ENCODE results near the gene PRRC2C.
"Not testable (repeated sequence)": the region's sequence is repeated elsewhere in the genome, so short reads cannot be mapped to it uniquely, and the experiment has no call there.

Gene PRRC2C

DNA sequence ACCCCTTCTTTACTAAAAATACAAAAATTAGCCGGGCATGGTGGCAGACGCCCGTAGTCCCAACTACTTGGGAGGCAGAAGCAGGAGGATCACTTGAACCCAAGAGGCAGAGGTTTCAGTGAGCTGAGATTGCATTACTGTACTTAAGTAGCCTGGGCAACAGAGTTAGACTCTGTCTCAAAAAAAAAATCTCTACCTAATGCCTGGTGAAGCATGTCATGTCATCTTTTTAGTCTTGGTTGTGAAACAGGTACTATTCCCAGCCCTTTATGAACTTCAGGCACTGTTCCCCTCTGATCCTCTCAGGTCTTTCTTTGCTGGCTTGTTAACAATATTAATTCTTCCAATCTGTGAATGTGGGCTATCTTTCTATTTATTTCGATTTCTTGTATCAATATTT is 22.1 kb downstream of the PRRC2C start:
- in situ Hi-C loops (cut with HindIII; ENCODE audit: low pct_unique_long_range_greater_than_20kb, low sequenced_read_pairs): no loop called here
- DNase-seq (ENCODE audit: low read depth in 1 of 2, low spot score in 1 of 2): no peak
- TF ChIP-seq JUND (IDR thresholded peaks at IDR 0.05; ENCODE audit: low read depth): no peak

DNA sequence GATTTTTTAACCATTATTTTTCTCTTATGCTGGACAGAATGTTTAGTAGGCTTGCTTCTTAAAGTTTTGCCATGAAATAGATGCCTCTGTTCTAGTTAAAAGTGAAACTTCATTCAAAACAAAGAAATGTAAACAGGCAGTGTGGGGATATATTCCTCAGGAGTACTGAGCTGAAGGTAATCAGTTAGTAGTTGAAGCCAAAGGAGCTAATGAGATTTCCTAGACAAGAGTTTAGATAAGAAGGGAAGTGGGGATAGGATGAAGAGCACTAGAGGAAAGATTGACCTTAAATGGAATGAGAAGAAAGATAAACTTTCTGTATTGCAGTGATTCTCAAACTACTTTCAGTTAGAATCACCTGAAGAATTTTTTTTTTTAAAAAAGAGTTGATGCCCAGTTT is 23.9 kb downstream of the PRRC2C start:
- no peak for TF ChIP-seq JUND (IDR thresholded peaks at IDR 0.05; ENCODE audit: low read depth)
- DNase-seq (ENCODE audit: low read depth in 1 of 2, low spot score in 1 of 2): no peak
- in situ Hi-C loops (cut with HindIII; ENCODE audit: low pct_unique_long_range_greater_than_20kb, low sequenced_read_pairs): no loop called here

DNA sequence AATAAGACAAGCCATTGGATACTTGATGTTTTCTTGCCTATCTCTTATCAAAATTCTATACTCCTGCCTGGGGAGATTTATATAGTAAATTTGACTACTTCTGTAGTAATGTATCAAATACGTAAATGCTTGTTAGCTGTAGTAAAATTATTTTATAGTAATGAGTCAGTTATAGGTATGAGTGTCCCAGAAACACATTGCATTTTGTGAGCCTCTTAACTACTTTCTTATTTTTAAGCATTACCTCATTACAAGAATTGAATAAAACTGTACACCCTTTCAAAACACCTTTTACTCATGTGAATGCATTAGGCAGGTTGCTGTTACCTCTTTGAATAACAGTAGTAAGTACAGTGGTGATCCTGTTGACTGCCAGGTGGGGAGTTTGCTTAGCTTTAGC is 28.4 kb downstream of the PRRC2C start:
- DNase-seq (ENCODE audit: low read depth in 1 of 2, low spot score in 1 of 2): no peak
- no peak for TF ChIP-seq JUND (IDR thresholded peaks at IDR 0.05; ENCODE audit: low read depth)
- in situ Hi-C loops (cut with HindIII; ENCODE audit: low pct_unique_long_range_greater_than_20kb, low sequenced_read_pairs): no loop called here

DNA sequence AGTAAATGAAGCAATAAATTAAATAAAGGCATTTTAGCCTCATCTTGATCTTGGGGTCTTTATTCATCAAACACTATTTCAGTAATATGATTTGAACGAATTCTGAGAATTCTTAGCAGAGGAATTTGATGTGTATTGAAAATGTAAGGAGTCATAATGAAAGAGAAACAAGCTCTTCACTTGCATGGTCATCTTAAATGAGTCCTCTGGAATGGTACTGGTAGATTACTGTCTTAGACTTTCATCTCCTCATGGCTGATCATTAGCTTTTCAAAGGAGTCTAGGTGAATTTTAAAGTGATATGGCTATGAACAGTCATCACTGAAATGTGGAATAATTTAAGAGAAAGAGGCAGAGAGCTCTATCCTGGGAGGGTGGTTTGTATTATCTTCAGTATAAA is 30.0 kb downstream of the PRRC2C start:
- no peak for TF ChIP-seq JUND (IDR thresholded peaks at IDR 0.05; ENCODE audit: low read depth)
- in situ Hi-C loops (cut with HindIII; ENCODE audit: low pct_unique_long_range_greater_than_20kb, low sequenced_read_pairs): no loop called here
- DNase-seq (ENCODE audit: low read depth in 1 of 2, low spot score in 1 of 2): no peak

DNA sequence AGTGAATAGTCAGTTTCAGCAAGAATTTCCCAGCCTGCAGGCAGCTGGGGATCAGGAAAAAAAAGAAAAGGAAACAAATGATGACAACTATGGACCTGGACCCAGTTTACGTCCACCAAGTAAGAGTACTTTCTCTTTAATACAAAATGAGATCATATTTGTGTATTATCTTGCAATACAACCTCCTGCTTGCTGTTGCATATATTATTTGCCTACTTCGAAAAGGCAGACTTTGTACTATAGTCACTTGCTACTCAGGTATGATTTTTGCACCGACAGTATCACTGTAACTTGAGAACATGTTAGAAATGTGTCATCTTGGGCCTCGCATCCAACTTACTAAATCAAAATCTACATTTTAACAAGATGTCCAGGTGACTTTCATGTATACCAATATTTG is 30.4 kb downstream of the PRRC2C start:
- in situ Hi-C loops (cut with HindIII; ENCODE audit: low pct_unique_long_range_greater_than_20kb, low sequenced_read_pairs): no loop called here
- TF ChIP-seq JUND (IDR thresholded peaks at IDR 0.05; ENCODE audit: low read depth): no peak
- DNase-seq (ENCODE audit: low read depth in 1 of 2, low spot score in 1 of 2): no peak

DNA sequence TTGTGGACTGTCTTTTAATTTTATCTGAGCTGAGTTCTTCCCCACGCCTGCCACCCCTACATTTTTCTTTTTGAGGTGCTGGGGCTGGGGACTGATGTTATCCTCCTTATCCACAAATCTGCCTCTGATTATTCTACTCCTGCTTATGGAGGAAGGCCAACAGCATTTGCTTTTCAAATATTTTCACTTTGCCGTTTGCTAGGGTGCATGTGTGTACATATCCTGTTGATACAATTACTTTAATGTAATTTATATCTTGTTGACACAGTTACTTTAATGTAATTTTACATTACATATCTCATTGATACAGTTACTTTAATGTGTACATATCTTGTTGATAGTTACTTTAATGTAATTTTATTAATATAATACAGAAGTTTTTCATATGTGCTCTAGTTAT is 36.2 kb downstream of the PRRC2C start:
- in situ Hi-C loops (cut with HindIII; ENCODE audit: low pct_unique_long_range_greater_than_20kb, low sequenced_read_pairs): no loop called here
- DNase-seq (ENCODE audit: low read depth in 1 of 2, low spot score in 1 of 2): no peak
- TF ChIP-seq JUND (IDR thresholded peaks at IDR 0.05; ENCODE audit: low read depth): no peak

DNA sequence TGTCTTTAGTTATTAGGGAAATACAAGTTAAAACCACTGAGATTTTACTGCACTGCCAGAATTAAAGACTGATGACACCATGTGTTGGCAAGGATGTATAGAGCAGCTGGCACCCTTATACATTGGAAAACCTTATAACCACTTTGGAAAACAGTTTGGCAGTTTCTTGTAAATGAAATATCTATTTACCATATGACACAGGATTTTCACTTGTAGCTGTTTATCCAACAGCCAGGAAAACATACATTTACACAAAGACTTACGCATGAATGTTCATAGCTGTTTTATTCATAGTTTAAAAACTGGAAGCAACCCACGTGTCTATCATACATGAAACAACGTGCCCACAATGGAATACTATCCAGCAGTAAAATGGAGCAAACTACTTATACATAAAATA is 45.3 kb downstream of the PRRC2C start:
- no peak for TF ChIP-seq JUND (IDR thresholded peaks at IDR 0.05; ENCODE audit: low read depth)
- in situ Hi-C loops (cut with HindIII; ENCODE audit: low pct_unique_long_range_greater_than_20kb, low sequenced_read_pairs): no loop called here
- no peak for DNase-seq (ENCODE audit: low read depth in 1 of 2, low spot score in 1 of 2)

DNA sequence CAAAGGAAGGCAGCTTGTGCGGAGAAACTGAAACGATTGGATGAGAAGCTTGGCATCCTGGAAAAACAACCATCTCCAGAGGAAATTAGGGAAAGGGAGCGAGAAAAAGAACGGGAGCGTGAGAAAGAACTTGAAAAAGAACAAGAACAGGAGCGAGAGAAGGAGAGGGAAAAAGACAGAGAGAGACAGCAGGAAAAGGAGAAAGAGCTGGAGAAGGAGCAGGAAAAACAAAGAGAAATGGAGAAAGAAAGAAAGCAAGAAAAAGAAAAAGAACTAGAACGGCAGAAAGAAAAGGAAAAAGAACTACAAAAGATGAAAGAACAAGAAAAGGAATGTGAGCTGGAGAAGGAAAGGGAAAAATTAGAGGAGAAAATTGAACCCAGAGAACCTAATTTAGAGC is 47.2 kb downstream of the PRRC2C start:
- no peak for TF ChIP-seq JUND (IDR thresholded peaks at IDR 0.05; ENCODE audit: low read depth)
- DNase-seq (ENCODE audit: low read depth in 1 of 2, low spot score in 1 of 2): no peak
- in situ Hi-C loops (cut with HindIII; ENCODE audit: low pct_unique_long_range_greater_than_20kb, low sequenced_read_pairs): no loop called here

DNA sequence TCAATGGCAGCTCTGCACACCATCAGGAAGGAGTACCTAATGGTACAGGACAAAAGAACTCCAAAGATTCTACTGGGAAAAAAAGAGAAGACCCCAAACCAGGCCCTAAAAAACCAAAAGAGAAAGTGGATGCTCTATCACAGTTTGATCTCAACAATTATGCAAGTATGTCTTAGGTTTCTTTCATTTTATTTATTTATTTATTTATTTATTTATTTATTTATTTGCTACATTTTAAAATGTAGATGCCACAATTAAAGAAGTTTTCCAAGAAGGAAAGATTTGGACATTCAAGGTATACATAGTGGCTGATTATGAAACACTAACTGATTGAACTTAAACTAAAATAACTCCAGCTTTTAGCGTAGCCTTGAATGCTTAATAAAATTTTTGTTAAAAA is 60.2 kb downstream of the PRRC2C start:
- in situ Hi-C loops (cut with HindIII; ENCODE audit: low pct_unique_long_range_greater_than_20kb, low sequenced_read_pairs): no loop called here
- no peak for TF ChIP-seq JUND (IDR thresholded peaks at IDR 0.05; ENCODE audit: low read depth)
- DNase-seq (ENCODE audit: low read depth in 1 of 2, low spot score in 1 of 2): no peak

DNA sequence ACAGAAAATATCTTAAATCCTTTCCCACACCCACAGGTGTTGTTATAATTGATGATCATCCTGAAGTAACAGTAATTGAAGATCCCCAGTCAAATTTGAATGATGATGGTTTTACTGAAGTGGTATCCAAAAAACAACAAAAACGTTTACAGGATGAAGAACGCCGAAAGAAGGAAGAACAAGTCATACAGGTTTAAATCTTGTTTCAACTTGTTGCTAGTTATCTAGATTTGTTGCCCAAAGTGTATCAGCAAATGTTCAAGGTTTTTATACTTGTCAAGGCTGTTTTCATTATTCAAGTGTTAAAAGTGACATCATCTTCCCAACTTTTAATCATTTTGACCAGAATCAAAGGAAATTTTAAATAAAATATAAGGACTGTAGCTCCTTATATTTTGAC is 64.7 kb downstream of the PRRC2C start:
- no peak for DNase-seq (ENCODE audit: low read depth in 1 of 2, low spot score in 1 of 2)
- in situ Hi-C loops (cut with HindIII; ENCODE audit: low pct_unique_long_range_greater_than_20kb, low sequenced_read_pairs): no loop called here
- no peak for TF ChIP-seq JUND (IDR thresholded peaks at IDR 0.05; ENCODE audit: low read depth)

DNA sequence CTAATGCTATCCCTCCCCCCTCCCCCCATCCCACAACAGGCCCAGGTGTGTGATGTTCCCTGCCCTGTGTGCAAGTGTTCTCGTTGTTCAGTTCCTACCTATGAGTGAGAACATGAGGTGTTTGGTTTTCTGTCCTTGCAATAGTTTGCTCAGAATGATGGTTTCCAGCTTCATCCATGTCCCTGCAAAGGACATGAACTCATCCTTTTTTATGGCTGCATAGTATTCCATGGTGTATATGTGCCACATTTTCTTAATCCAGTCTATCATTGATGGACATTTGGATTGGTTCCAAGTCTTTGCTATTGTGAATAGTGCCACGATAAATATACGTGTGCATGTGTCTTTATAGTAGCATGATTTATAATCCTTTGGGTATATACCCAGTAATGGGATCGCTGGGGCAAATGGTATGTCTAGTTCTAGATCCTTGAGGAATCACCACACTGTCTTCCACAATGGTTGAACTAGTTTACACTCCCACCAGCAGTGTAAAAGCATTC is 65.3 kb downstream of the PRRC2C start:
- in situ Hi-C loops (cut with HindIII; ENCODE audit: low pct_unique_long_range_greater_than_20kb, low sequenced_read_pairs): not testable (repeated sequence)

DNA sequence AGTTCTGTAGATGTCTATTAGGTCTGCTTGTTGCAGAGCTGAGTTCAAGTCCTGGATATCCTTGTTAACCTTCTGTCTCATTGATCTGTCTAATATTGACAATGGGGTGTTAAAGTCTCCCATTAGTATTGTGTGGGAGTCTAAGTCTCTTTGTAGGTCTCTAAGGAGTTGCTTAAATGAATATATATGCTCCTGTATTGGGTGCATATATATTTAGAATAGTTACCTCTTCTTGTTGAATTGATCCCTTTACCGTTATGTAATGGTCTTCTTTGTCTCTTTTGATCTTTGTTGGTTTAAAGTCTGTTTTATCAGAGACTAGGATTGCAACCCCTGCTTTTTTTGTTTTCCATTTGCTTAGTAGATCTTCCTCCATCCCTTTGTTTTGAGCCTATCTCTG is 68.6 kb downstream of the PRRC2C start:
- peak in 1 of 2 experiments; percentile 27 for DNase-seq (ENCODE audit: low read depth in 1 of 2, low spot score in 1 of 2)
- in situ Hi-C loops (cut with HindIII; ENCODE audit: low pct_unique_long_range_greater_than_20kb, low sequenced_read_pairs): not testable (repeated sequence)

More for the DNA sequence above, 65.3 kb downstream of the PRRC2C start:
- not testable (repeated sequence) for DNase-seq (ENCODE audit: low read depth in 1 of 2, low spot score in 1 of 2)

DNA sequence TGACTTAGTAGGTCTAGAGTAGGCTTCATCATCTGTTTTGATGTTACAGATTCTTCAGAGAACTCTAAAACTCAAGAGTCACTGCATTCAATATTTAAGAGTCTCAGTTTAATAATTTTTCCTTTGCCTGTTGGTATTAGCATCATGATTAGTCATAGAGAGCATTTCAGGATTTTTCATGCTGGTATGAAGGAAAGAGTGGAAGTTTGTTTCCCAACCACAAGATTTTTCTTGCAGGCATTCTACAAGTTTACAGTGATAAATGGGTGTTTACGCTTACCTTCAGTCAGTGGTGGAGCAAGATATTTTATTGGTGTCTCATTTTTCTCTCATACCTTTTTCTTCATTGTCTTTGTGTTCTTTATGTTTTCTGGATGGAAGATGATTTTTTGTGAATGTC is 78.3 kb downstream of the PRRC2C start:
- no peak for TF ChIP-seq JUND (IDR thresholded peaks at IDR 0.05; ENCODE audit: low read depth)
- in situ Hi-C loops (cut with HindIII; ENCODE audit: low pct_unique_long_range_greater_than_20kb, low sequenced_read_pairs): no loop called here
- no peak for DNase-seq (ENCODE audit: low read depth in 1 of 2, low spot score in 1 of 2)

DNA sequence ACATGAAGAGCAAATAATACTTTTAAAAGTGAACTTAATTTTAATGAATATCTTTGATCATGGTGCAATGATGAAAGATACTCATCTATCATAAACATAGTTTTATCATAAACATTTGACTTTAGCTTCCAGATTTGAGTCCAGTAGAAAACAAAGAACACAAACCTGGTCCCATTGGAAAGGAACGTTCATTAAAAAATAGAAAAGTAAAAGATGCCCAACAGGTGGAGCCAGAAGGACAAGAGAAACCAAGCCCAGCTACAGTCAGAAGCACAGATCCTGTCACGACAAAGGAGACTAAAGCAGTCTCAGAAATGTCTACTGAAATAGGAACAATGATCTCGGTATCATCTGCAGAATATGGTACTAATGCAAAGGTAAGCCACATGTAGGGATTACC is 81.1 kb downstream of the PRRC2C start:
- no peak for TF ChIP-seq JUND (IDR thresholded peaks at IDR 0.05; ENCODE audit: low read depth)
- DNase-seq (ENCODE audit: low read depth in 1 of 2, low spot score in 1 of 2): peak; percentile 23 to 63
- in situ Hi-C loops (cut with HindIII; ENCODE audit: low pct_unique_long_range_greater_than_20kb, low sequenced_read_pairs): no loop called here
